K562 (cell line): Measurements from ENCODE around the gene MSS51. TPM values are rescaled to one million over a fixed set of nuclear protein-coding genes. Genes with fewer than 3 reads are reported as not detected.
A peak's percentile ranks its signal among the peaks of the same experiment; 100 is the strongest.

Experiments
- BDP1 ChIP-seq: IDR thresholded peaks from 3 replicates; pipeline ENCODE4 v1.6.1; 2011; ENCODE audit not compliant: insufficient read length, insufficient read depth
- BRF1 ChIP-seq: IDR thresholded peaks from 3 replicates; pipeline ENCODE4 v1.6.1; 2011; ENCODE audit warnings: borderline replicate concordance, mild to moderate bottlenecking; ENCODE audit not compliant: insufficient read length; ENCODE audit errors: extremely low read depth
- CCAR2 ChIP-seq: fragments of 200-400 bp; formaldehyde crosslinking; IDR thresholded peaks from 2 replicates; pipeline ENCODE4 v1.6.1; 2017; ENCODE audit warnings: mild to moderate bottlenecking, low read depth, low read length
- CEBPG ChIP-seq, 3 experiments: fragments of 200-800 bp in 1 of 3; sonication (Bioruptor generic) in 1 of 3; sonication (generic) in 1 of 3; formaldehyde crosslinking in 1 of 3; IDR thresholded peaks in 2 of 3; conservative IDR thresholded peaks in 1 of 3; 2 replicates each; pipeline versions ENCODE4 v1.6.1 to v1.8.0; 2016 to 2022; ENCODE audit warnings: missing compliant biosample characterization in 2 of 3, missing genetic modification characterization in 2 of 3, mild to moderate bottlenecking in 1 of 3, missing genetic modification reagents in 1 of 3
- EWSR1 ChIP-seq: fragments of 450-650 bp; IDR thresholded peaks from 2 replicates; pipeline ENCODE4 v1.6.1; 2018; ENCODE audit warnings: borderline replicate concordance, mild to moderate bottlenecking, low read depth, moderate library complexity; ENCODE audit not compliant: partially characterized antibody
- FOXA1 ChIP-seq: fragments of 450-650 bp; IDR thresholded peaks from 2 replicates; pipeline ENCODE4 v1.6.1; 2016; ENCODE audit warnings: mild to moderate bottlenecking, borderline replicate concordance
- FOXA3 ChIP-seq, 2 experiments: fragments of 450-650 bp in 1 of 2; sonication (generic) in 1 of 2; formaldehyde crosslinking; IDR thresholded peaks in 1 of 2; conservative IDR thresholded peaks in 1 of 2; 2 replicates each; pipeline versions ENCODE4 v1.4.0 to v1.8.0; 2020 to 2022; ENCODE audit warnings: mild to moderate bottlenecking in 2 of 2, missing genetic modification reagents in 1 of 2
- HCFC1 ChIP-seq: IDR thresholded peaks from 2 replicates; pipeline ENCODE4 v1.6.1; 2012; ENCODE audit warnings: low read depth, low read length, improper control_type of control experiment
- HMGN3 ChIP-seq: IDR thresholded peaks from 2 replicates; pipeline ENCODE4 v1.6.1; 2011; ENCODE audit warnings: borderline replicate concordance, low read depth, mild to moderate bottlenecking, mixed read lengths, low read length; ENCODE audit not compliant: insufficient read length; ENCODE audit errors: extremely low read depth
- MEF2D ChIP-seq: conservative IDR thresholded peaks from 2 replicates; pipeline ENCODE4 v1.6.1; 2016; ENCODE audit warnings: low read depth, missing genetic modification characterization, missing compliant biosample characterization
- NELFE ChIP-seq: IDR thresholded peaks from 2 replicates; pipeline ENCODE4 v1.6.1; 2011; ENCODE audit warnings: mild to moderate bottlenecking; ENCODE audit not compliant: insufficient read depth, insufficient read length
- POLR2H ChIP-seq: IDR thresholded peaks from 2 replicates; pipeline ENCODE4 v1.6.1; 2016; ENCODE audit warnings: missing genetic modification characterization, low read depth, mild to moderate bottlenecking, control low read depth, missing compliant biosample characterization, moderate library complexity
- RBBP5 ChIP-seq: fragments of 200-600 bp; sonication (generic); IDR thresholded peaks from 2 replicates; pipeline ENCODE4 v1.6.1; 2012; ENCODE audit warnings: borderline replicate concordance, mild to moderate bottlenecking, low read length, control low read depth, inconsistent platforms; ENCODE audit not compliant: insufficient read depth, poor library complexity, severe bottlenecking
- SRSF7 ChIP-seq: fragments of 200-400 bp; formaldehyde crosslinking; optimal IDR thresholded peaks from 2 replicates; pipeline ENCODE3; 2017; ENCODE audit warnings: mild to moderate bottlenecking, low read depth, low read length
- STAT5A ChIP-seq: IDR thresholded peaks from 2 replicates; pipeline ENCODE4 v1.6.1; 2012; ENCODE audit warnings: low read length, inconsistent platforms, borderline replicate concordance
- TAL1 ChIP-seq: fragments of 450-650 bp; IDR thresholded peaks from 2 replicates; pipeline ENCODE4 v1.6.1; 2016; ENCODE audit warnings: mild to moderate bottlenecking
- ZBTB1 ChIP-seq: sonication (generic); formaldehyde crosslinking; IDR thresholded peaks from 2 replicates; pipeline ENCODE4 v1.8.1; 2023; ENCODE audit warnings: missing genetic modification reagents, low read depth, mild to moderate bottlenecking, borderline replicate concordance
- ZKSCAN8 ChIP-seq: fragments of 200-800 bp; sonication (Bioruptor generic); IDR thresholded peaks from 2 replicates; pipeline ENCODE4 v1.6.1; 2016; ENCODE audit warnings: missing genetic modification characterization, missing compliant biosample characterization
- ZNF274 ChIP-seq: IDR thresholded peaks from 2 replicates; pipeline ENCODE4 v1.6.1; 2011; ENCODE audit warnings: low read depth, mild to moderate bottlenecking, low read length, moderate library complexity, borderline replicate concordance
- ZNF384 ChIP-seq: IDR thresholded peaks from 2 replicates; pipeline ENCODE4 v1.6.1; 2012; ENCODE audit warnings: low read depth, low read length, improper control_type of control experiment
- polyA plus RNA-seq, 8 experiments: library from polyadenylated mRNA; depleted of rRNA in 4 of 8; stranded (reverse) in 5 of 8; unstranded in 3 of 8; fragments of >200 nt; fragmentation: Nextera tagmentation in 2 of 8; fragmentation: Illumina TruSeq in 1 of 8; extraction: Ambion mirVana in 2 of 8; extraction: Trizol in 1 of 8; gene quantifications; 2 replicates each; pipeline versions ENCODE4 v1.2.1 to v1.2.3, GENCODE V29; 2011 to 2014; ENCODE audit warnings: inconsistent platforms in 1 of 8, missing spikeins in 1 of 8
- total RNA-seq, 7 experiments: library from RNA; depleted of rRNA in 6 of 7; stranded (reverse); fragments of >200 nt in 6 of 7; fragmentation: Illumina TruSeq in 2 of 7; extraction: Trizol in 2 of 7; gene quantifications; 2 replicates each; pipeline versions ENCODE4 v1.2.1 to v1.2.3, GENCODE V29; 2011 to 2021; ENCODE audit warnings: low replicate concordance in 1 of 7
- TF ChIP-seq, protein P1 (sequence below): sonication (generic); formaldehyde crosslinking; IDR thresholded peaks from 2 replicates; pipeline ENCODE4 v1.8.0; 2022; ENCODE audit warnings: missing genetic modification reagents, mild to moderate bottlenecking, moderate library complexity, borderline replicate concordance
- TF ChIP-seq, protein P2 (sequence below): fragments of 250-450 bp; sonication (Bioruptor Pico); IDR thresholded peaks from 2 replicates; pipeline ENCODE4 v1.9.0; 2021; ENCODE audit warnings: mild to moderate bottlenecking
- TF ChIP-seq, protein P3 (sequence below): fragments of 250-450 bp; sonication (Bioruptor Pico); IDR thresholded peaks from 2 replicates; pipeline ENCODE4 v1.5.1; 2021; ENCODE audit warnings: mild to moderate bottlenecking
- TF ChIP-seq, protein P4 (sequence below): fragments of 250-450 bp; sonication (Bioruptor Pico); IDR thresholded peaks from 2 replicates; pipeline ENCODE4 v1.8.0; 2022; ENCODE audit warnings: moderate library complexity, mild to moderate bottlenecking, inconsistent platforms

MSS51 gene
- total and polyA plus RNA-seq, 9 of the 15 experiments (the other 6 are each of a cell fraction or from before 2014, with no cell fraction given) = 0.28 to 1.8 (median 1.2) TPM

DNA sequence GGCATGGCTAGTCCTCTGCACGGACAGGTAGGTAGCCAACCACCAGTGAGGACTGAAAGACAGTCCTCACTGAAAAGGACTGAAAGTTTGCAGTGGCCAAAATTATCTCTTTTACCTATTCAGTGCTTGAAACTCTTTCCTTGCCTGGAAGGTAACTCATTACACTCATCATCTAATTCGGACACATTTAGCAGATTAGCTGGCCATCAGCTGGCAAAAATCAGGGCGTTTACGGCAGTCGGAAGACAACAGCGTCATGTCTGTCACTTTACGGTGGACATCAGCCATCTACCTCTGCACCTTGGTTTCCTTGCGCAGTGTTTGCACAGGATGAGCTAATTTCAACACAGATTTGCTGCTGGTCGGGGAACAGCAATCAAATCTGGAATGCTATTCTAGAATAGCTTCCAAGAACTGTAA lies 20.2 kb downstream of the MSS51 start (continued):
- TF ChIP-seq HCFC1 (no peak), CEBPG (CRISPR knock-in tag; IDR thresholded peaks at IDR 0.05) (no peak), CEBPG (tag; conservative IDR thresholded peaks at IDR 0.05 in 1 of 2, IDR thresholded peaks at IDR 0.05 in 1 of 2) (no peak), CCAR2 (no peak), ZNF274 (no peak), TAL1 (no peak), STAT5A (peak; percentile 36; the same call in 1 of the 2 replicates), ZNF384 (no peak), BRF1 (no peak), HMGN3 (no peak), EWSR1 (no peak), MEF2D (tag) (no peak), ZKSCAN8 (CRISPR knock-in tag) (no peak), NELFE (no peak), ZBTB1 (CRISPR knock-in tag) (no peak), POLR2H (tag) (no peak), FOXA3 (CRISPR knock-in tag; conservative IDR thresholded peaks at IDR 0.05 in 1 of 2, IDR thresholded peaks at IDR 0.05 in 1 of 2) (peak; percentile 55 to 92; a peak in 3 of 4 replicates), FOXA1 (no peak), BDP1 (no peak), RBBP5 (no peak), SRSF7 (no peak)
- TF ChIP-seq, protein P1, sequence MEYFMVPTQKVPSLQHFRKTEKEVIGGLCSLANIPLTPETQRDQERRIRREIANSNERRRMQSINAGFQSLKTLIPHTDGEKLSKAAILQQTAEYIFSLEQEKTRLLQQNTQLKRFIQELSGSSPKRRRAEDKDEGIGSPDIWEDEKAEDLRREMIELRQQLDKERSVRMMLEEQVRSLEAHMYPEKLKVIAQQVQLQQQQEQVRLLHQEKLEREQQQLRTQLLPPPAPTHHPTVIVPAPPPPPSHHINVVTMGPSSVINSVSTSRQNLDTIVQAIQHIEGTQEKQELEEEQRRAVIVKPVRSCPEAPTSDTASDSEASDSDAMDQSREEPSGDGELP (CRISPR knock-in tag) = peak; percentile 91
- TF ChIP-seq, protein P2, sequence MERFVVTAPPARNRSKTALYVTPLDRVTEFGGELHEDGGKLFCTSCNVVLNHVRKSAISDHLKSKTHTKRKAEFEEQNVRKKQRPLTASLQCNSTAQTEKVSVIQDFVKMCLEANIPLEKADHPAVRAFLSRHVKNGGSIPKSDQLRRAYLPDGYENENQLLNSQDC (CRISPR knock-in tag) = no peak
- TF ChIP-seq, protein P3, sequence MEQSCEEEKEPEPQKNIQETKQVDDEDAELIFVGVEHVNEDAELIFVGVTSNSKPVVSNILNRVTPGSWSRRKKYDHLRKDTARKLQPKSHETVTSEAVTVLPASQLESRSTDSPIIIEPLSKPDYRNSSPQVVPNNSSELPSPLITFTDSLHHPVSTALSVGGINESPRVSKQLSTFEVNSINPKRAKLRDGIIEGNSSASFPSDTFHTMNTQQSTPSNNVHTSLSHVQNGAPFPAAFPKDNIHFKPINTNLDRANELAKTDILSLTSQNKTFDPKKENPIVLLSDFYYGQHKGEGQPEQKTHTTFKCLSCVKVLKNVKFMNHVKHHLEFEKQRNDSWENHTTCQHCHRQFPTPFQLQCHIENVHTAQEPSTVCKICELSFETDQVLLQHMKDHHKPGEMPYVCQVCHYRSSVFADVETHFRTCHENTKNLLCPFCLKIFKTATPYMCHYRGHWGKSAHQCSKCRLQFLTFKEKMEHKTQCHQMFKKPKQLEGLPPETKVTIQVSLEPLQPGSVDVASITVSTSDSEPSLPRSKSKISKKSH = no peak
- TF ChIP-seq, protein P4, sequence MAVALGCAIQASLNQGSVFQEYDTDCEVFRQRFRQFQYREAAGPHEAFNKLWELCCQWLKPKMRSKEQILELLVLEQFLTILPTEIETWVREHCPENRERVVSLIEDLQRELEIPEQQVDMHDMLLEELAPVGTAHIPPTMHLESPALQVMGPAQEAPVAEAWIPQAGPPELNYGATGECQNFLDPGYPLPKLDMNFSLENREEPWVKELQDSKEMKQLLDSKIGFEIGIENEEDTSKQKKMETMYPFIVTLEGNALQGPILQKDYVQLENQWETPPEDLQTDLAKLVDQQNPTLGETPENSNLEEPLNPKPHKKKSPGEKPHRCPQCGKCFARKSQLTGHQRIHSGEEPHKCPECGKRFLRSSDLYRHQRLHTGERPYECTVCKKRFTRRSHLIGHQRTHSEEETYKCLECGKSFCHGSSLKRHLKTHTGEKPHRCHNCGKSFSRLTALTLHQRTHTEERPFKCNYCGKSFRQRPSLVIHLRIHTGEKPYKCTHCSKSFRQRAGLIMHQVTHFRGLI (CRISPR knock-in tag) = no peak
